GM21786 (cell line): ENCODE data around the gene TIMP1.

Source experiments
- ATAC-seq: cut with Tn5 transposase; IDR thresholded peaks from one replicate; pipeline ENCODE4 v1.9.1; 2021; ENCODE audit not compliant: unreplicated experiment

TIMP1 gene

DNA sequence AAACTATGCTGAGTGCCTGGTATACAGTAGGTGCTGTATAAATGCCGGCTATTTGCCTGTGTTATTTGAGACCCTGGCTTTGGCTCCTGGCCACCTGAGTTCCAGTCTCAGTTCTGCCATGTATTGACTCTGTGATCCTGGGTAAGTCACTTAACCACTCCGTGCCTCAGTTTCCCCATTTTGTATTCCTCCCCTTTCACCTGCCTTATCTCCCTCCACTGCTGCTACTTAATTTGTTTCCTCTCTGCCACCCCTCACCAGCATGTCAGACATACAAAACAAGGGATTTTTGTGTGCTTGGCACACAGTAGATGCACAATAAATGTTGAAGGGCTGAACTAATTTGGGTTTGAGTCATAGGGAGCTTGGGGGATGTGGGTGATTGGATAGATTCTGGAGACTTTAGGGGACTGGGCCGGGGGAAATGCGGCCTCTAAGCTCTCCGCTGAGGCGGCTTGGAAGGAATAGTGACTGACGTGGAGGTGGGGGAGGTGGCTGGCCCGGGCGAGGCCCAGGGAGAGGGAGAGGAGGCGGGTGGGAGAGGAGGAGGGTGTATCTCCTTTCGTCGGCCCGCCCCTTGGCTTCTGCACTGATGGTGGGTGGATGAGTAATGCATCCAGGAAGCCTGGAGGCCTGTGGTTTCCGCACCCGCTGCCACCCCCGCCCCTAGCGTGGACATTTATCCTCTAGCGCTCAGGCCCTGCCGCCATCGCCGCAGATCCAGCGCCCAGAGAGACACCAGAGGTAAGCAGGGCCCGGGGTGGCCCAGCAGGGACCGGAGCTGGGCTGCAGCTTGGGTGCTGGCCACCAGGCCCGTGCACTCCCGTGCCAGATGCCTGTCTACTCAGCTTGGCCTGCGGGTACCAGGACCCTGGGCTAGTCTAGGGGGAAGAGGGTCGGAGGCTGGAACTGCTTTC, at the start of gene TIMP1:
Gene TIMP1 (plus strand): TSS at position 706 of the 917 bp plus-strand sequence. CDS start 980 bp downstream, outside the sequence.
- ATAC-seq, result peak; percentile 92

GRCh38 chrX:47539860-47540259, 42.4 kb upstream of the TIMP1 start:
- no peak for ATAC-seq

GRCh38 chrX:47540754-47541538, 41.3 kb upstream of the TIMP1 start:
- ATAC-seq, result no peak

GRCh38 chrX:47543496-47543895, 38.7 kb upstream of the TIMP1 start:
- no peak for ATAC-seq

DNA sequence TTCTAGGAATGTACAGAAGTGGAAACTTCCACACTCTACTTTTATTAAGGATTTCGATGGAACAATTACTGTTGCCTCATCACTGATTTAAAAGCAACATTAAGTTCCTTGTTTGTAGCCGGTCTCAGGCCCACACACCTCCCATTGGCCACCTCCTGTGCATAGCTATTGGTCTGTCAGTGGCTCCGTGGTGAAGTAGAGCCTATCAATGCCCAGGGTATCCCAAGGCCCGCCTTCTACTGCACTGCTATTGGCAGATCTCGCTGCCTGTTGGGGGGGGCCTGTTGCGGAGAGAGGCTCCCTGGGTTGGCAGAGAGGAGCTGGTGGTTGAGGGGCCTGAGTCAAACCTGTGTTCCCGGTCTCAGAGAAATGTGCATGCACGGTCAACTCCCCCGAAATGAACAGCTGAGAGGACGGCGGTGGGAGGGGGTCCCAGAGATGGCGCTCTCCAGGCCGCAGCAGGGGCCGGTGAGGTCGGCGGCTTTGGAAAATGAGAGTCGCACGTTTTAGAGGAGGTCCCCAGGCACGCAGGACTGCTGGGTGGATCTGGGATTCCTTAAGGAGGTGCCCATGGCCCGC, 26.1 kb upstream of the TIMP1 start:
- peak; percentile 92 for ATAC-seq

GRCh38 chrX:47558436-47558835, 23.8 kb upstream of the TIMP1 start:
- ATAC-seq, result no peak

GRCh38 chrX:47560179-47560933, 21.9 kb upstream of the TIMP1 start:
- ATAC-seq, result no peak

DNA sequence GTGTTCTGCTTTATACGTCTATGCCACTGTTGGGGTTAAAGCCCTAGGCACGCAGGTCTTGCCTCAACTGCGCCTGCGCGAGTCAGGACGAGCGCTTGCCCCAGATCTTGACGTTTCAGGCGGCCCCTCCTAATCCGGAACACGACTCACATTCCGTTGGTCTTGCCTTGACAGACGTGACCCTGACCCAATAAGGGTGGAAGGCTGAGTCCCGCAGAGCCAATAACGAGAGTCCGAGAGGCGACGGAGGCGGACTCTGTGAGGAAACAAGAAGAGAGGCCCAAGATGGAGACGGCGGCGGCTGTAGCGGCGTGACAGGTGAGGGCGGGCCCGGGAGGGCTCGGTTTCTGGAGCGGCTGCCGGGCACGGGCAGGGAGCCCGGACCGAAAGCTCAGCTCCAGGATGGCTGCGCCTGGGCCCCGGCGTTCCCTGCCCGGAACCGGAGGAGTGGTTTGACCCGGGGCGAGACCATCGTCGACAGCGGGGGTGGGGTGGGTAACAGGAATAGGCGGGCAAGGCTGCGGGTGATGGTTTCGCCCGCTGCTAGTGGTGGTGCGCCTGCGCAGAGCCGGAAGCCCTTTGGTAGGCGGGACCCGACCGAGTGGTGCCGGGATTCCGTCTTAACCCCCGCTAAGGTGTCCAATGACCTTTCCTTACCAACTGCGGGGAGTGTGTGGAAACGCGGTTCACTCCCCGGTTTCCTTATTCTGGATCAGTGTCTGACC, 21.1 kb upstream of the TIMP1 start, which contains the start of gene ARAF:
Gene ARAF (plus strand): TSS at position 272 of the 725 bp plus-strand sequence. CDS start 1,763 bp downstream, outside the sequence.
- peak; percentile 88 for ATAC-seq

GRCh38 chrX:47561659-47562151, 20.5 kb upstream of the TIMP1 start:
- ATAC-seq, result no peak

DNA sequence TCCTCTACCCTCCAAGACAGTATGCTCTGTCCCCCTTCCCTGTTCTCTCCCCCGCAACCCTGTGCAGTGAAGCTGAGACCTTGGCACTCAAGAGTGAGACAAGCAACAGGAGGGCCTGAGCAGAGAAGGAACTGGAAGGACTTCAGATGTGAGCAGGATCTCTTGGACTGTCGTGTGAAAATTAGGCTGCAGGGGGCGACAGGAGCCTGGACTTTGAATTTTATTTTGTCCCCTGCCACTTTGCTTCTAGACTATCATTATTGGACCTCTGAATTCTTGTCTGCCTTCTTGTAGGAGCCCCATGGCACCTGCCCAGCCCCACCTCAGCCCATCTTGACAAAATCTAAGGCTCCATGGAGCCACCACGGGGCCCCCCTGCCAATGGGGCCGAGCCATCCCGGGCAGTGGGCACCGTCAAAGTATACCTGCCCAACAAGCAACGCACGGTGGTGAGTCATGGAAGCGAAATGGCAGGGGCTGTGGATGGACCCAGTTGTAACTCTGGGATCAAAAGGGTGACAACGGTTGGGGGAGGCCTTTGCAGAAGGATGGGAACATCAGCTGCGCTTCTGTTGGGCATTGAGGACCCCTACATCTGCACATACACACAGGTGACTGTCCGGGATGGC, 19.5 kb upstream of the TIMP1 start:
- no peak for ATAC-seq

GRCh38 chrX:47563801-47564315, 18.4 kb upstream of the TIMP1 start:
- no peak for ATAC-seq

DNA sequence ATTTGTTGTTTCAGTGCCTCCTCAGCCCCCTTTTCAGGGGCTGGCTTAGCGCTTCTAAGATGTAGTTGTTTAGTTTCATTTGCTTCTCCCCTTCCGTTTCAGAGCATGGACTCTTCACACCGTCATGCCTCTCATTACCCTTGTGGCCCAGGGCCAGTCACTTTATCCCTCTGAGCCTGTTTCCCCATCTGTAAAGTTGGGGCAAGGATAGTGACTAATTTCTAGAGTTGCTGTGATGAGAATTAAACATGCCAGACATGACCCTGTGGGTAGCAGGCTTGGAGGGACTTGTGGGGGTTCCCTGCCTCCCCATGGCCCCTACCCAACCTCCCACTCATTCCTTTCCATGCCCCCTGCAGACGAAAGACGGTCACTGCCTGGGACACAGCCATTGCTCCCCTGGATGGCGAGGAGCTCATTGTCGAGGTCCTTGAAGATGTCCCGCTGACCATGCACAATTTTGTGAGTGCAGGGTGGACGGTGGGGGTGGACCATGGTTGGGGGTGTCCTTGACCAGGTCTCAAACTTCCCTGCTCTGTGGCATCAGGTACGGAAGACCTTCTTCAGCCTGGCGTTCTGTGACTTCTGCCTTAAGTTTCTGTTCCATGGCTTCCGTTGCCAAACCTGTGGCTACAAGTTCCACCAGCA, 17.7 kb upstream of the TIMP1 start:
- ATAC-seq, result no peak

GRCh38 chrX:47566841-47567240, 15.4 kb upstream of the TIMP1 start:
- no peak for ATAC-seq

DNA sequence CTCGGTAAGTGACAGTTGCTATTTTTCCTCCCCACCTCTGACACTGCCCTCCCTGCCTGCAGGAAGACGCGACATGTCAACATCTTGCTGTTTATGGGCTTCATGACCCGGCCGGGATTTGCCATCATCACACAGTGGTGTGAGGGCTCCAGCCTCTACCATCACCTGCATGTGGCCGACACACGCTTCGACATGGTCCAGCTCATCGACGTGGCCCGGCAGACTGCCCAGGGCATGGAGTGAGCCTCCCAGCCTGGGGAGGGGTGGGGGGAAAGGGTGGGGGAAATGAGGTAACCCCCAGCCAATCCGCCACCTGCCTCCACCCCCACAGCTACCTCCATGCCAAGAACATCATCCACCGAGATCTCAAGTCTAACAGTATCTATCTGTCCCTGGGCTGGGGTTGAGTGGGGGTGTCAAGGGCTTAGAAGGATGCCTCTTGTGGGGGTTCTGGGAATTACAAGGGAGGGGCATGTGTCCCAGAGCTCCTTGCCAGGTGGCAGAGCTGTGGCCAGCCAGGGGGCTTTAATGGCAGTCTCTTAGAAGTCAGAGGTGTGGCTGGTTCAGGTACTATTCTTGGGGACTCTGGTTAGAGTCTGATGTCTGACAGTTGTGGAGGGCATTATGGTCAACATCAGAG, 13.5 kb upstream of the TIMP1 start:
- no peak for ATAC-seq

DNA sequence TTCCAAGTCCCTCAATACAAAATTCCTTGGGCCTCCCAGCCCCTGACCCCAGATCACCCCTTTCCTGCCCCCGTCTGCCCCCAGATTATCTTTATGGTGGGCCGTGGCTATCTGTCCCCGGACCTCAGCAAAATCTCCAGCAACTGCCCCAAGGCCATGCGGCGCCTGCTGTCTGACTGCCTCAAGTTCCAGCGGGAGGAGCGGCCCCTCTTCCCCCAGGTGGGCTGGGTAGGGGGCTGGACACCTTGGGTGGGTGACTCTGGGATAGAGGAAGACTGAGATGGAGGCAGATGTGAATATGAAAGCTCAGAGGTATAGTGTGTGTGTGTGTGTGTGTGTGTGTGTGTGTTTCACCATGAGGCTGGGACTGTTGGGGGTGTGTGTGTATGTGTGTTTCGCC, 11.4 kb upstream of the TIMP1 start:
- no peak for ATAC-seq

- no peak for ATAC-seq
These were observed 11.0 kb upstream of the TIMP1 start for GRCh38 chrX:47571215-47571614.

DNA sequence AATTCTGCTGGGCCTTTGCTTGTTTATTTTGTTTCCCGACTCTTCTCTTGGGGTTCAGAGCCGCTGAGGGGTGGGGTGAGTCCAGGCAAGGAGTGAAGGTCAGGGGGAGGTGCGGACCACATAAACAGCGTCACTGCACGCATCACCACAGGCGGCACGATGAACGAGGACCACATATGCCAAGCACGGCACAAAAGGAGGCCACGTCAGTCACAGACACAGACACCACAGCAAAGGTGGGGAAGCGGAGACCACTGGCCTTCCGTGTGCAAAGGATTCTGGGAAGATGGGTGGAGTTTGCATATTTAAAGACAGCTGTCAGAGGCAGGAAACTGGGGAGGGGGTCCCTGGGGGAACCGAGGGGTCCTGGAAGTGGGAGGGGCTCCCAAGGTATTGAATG, 10.3 kb upstream of the TIMP1 start:
- ATAC-seq, result no peak

DNA sequence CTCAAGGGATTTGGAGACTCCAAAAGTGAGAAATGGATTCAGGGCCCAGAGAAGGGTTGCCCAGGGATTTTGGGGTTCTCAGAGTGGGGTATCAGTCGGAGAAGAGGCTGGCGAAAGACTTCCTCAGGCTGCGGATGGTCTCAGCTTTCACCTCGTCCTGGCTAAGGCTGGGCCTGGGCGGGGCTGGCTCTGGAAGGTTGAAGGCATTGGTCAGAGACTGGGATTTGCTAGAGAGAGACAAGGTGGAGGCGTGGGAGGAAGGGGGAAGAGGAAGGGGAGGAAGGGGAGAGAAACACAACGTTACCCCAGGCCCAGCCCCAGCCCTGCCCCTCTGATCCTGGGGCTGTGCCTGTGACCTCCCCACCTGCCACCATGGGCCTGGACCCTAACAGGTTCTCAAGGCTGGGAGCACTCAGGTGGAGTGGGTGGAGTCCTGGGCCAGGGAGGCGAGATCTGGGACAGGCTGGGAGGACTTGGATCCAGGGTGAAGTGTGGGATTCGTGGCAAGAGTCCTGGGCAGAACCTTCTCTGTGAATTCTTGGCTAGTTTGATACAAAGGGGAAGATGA, 9.4 kb upstream of the TIMP1 start:
- no peak for ATAC-seq
